HG03095 (cell line): ENCODE measurements around the gene OR4C15.

Source experiments
- ATAC-seq: cut with Tn5 transposase; IDR thresholded peaks from one replicate; pipeline ENCODE4 v1.9.1; 2021; ENCODE audit warnings: moderate library complexity; ENCODE audit not compliant: unreplicated experiment

Gene OR4C15

DNA sequence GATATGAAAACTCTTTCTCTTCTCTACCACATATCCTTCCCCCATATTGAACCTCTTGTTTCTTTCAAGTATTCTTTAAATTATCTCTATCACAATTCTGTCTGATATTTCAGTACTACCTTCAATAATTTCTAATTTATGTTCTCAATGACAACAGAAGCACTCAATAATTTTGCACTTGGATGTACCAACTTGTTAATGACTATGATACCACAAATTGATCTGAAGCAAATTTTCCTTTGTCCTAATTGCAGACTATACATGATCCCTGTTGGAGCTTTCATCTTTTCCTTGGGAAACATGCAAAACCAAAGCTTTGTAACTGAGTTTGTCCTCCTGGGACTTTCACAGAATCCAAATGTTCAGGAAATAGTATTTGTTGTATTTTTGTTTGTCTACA is at the start of gene OR4C15:
Gene OR4C15 (plus strand): TSS at position 301 of the 400 bp plus-strand sequence. CDS start 0 bp downstream, at position 301.
- ATAC-seq = no peak

DNA sequence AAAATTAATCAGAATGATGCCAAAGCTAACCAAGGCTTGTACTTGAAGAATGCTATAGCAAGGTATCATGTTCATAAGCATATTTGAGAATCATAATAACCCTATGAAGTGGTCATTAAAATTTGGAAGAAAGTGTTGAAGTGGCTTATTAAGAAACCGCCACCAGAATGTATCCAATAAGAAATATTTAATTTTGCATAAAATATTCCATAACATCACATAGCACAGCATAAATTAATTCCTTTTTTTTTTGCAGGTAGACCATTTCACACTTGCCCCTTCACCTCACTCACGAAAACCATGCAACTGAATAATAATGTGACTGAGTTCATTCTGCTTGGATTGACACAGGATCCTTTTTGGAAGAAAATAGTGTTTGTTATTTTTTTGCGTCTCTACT is 17.6 kb downstream of the OR4C15 start, which contains the start of gene OR4C16:
Gene OR4C16 (plus strand): TSS at position 301 of the 400 bp plus-strand sequence. CDS start 0 bp downstream, at position 301.
- no peak for ATAC-seq

DNA sequence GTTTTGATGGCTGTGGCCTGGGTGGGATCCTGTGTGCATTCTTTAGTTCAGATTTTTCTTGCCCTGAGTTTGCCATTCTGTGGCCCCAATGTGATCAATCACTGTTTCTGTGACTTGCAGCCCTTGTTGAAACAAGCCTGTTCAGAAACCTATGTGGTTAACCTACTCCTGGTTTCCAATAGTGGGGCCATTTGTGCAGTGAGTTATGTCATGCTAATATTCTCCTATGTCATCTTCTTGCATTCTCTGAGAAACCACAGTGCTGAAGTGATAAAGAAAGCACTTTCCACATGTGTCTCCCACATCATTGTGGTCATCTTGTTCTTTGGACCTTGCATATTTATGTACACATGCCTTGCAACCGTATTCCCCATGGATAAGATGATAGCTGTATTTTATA is 18.3 kb downstream of the OR4C15 start:
- ATAC-seq = no peak
